H9 (cell line): ENCODE measurements around the gene FAM170B. TPM values are rescaled to one million over a fixed set of nuclear protein-coding genes. Genes with fewer than 3 reads are reported as not detected.

Experiments
- DNase-seq: peaks from one replicate; pipeline ENCODE4 v3.0.0-alpha.2; 2017
- H2AFZ ChIP-seq: one replicate; pipeline ENCODE4 v1.6.1; 2013; ENCODE audit warnings: mild to moderate bottlenecking, low read length, control low read depth, moderate library complexity
- H2AK5ac ChIP-seq: 2 replicates; pipeline ENCODE4 v1.6.1; 2013; ENCODE audit warnings: low read length, control low read depth, mixed read lengths; ENCODE audit not compliant: insufficient read length
- H2BK120ac ChIP-seq: one replicate; pipeline ENCODE4 v1.6.1; 2013; ENCODE audit warnings: low read depth, mild to moderate bottlenecking, low read length, control low read depth, inconsistent platforms; ENCODE audit not compliant: poor library complexity, severe bottlenecking
- H2BK12ac ChIP-seq: 2 replicates; pipeline ENCODE4 v1.6.1; 2013; ENCODE audit warnings: low read length, control low read depth, mixed read lengths, low read depth; ENCODE audit not compliant: insufficient read length
- H2BK15ac ChIP-seq: 2 replicates; pipeline ENCODE4 v1.6.1; 2013; ENCODE audit warnings: low read depth, low read length, control low read depth
- H2BK20ac ChIP-seq: one replicate; pipeline ENCODE4 v1.6.1; 2013; ENCODE audit warnings: low read depth, mild to moderate bottlenecking, low read length, control low read depth, inconsistent platforms; ENCODE audit not compliant: poor library complexity, severe bottlenecking
- H2BK5ac ChIP-seq: 2 replicates; pipeline ENCODE4 v1.6.1; 2013; ENCODE audit warnings: low read length, control low read depth, mixed read lengths; ENCODE audit not compliant: insufficient read length
- H3K14ac ChIP-seq: 2 replicates; pipeline ENCODE4 v1.6.1; 2013; ENCODE audit warnings: low read length, control low read depth; ENCODE audit not compliant: insufficient read depth
- H3K18ac ChIP-seq: 2 replicates; pipeline ENCODE4 v1.6.1; 2013; ENCODE audit warnings: low read depth, mild to moderate bottlenecking, mixed read lengths, low read length, control low read depth; ENCODE audit not compliant: insufficient read length
- H3K23ac ChIP-seq: 2 replicates; pipeline ENCODE4 v1.6.1; 2013; ENCODE audit warnings: low read length, control low read depth, mixed read lengths, low read depth; ENCODE audit not compliant: insufficient read length
- H3K23me2 ChIP-seq: 2 replicates; pipeline ENCODE4 v1.6.1; 2013; ENCODE audit warnings: low read depth, mild to moderate bottlenecking, mixed read lengths, low read length, control low read depth; ENCODE audit not compliant: insufficient read length, poor library complexity, severe bottlenecking
- H3K27ac ChIP-seq: 2 replicates; pipeline ENCODE4 v1.5.1; 2013; ENCODE audit warnings: low read length, control low read depth, mixed read lengths, low read depth; ENCODE audit not compliant: insufficient read length
- H3K27me3 ChIP-seq: 2 replicates; pipeline ENCODE4 v1.6.1; 2013; ENCODE audit warnings: low read length, control low read depth, inconsistent platforms; ENCODE audit not compliant: insufficient read depth
- H3K4ac ChIP-seq: 2 replicates; pipeline ENCODE4 v1.6.1; 2013; ENCODE audit warnings: low read depth, mild to moderate bottlenecking, control low read depth, inconsistent platforms, low read length, moderate library complexity
- H3K4me1 ChIP-seq: 2 replicates; pipeline ENCODE4 v1.6.1; 2013; ENCODE audit warnings: low read length, control low read depth, inconsistent platforms; ENCODE audit not compliant: insufficient read depth
- H3K4me2 ChIP-seq: 2 replicates; pipeline ENCODE4 v1.6.1; 2013; ENCODE audit warnings: low read length, control low read depth, mixed read lengths; ENCODE audit not compliant: insufficient read length, insufficient read depth
- H3K56ac ChIP-seq: 2 replicates; pipeline ENCODE4 v1.6.1; 2013; ENCODE audit warnings: low read depth, mild to moderate bottlenecking, mixed read lengths, low read length, control low read depth; ENCODE audit not compliant: insufficient read length
- H3K79me1 ChIP-seq: 2 replicates; pipeline ENCODE4 v1.6.1; 2013; ENCODE audit warnings: low read depth, mild to moderate bottlenecking, moderate library complexity, low read length, control low read depth, inconsistent platforms; ENCODE audit not compliant: insufficient read depth, poor library complexity, severe bottlenecking
- H3K79me2 ChIP-seq: 2 replicates; pipeline ENCODE4 v1.6.1; 2013; ENCODE audit warnings: low read length, control low read depth, inconsistent platforms; ENCODE audit not compliant: insufficient read depth
- H3K9ac ChIP-seq: 2 replicates; pipeline ENCODE4 v1.6.1; 2013; ENCODE audit warnings: low read length, control low read depth, mixed read lengths; ENCODE audit not compliant: insufficient read length; ENCODE audit errors: extremely low read depth
- H3K9me3 ChIP-seq: one replicate; pipeline ENCODE4 v1.6.1; 2013; ENCODE audit warnings: low read depth, low read length, inconsistent platforms; ENCODE audit not compliant: control insufficient read depth
- H3T11ph ChIP-seq: one replicate; pipeline ENCODE4 v1.6.1; 2013; ENCODE audit warnings: mild to moderate bottlenecking, low read length, control low read depth, inconsistent platforms
- H4K20me1 ChIP-seq: one replicate; pipeline ENCODE4 v1.6.1; 2013; ENCODE audit not compliant: control insufficient read depth, insufficient read length, insufficient read depth
- H4K5ac ChIP-seq: 2 replicates; pipeline ENCODE4 v1.6.1; 2013; ENCODE audit warnings: low read depth, mild to moderate bottlenecking, mixed read lengths, low read length, control low read depth; ENCODE audit not compliant: insufficient read length
- H4K8ac ChIP-seq: replicated peaks from 2 replicates; pipeline ENCODE4 v1.6.1; 2013; ENCODE audit warnings: low read length, control low read depth, mixed read lengths, low read depth; ENCODE audit not compliant: insufficient read length
- H4K91ac ChIP-seq: 2 replicates; pipeline ENCODE4 v1.6.1; 2013; ENCODE audit warnings: low read depth, mild to moderate bottlenecking, moderate library complexity, mixed read lengths, low read length, control low read depth; ENCODE audit not compliant: insufficient read length
- H3K27ac Mint-ChIP-seq, 3 experiments: 2 replicates in 2 of 3; 3 replicates in 1 of 3; pipeline ENCODE4 v1.8.0; 2020 to 2021; ENCODE audit warnings: mixed read lengths in 3 of 3, mild to moderate bottlenecking in 1 of 3, moderate library complexity in 1 of 3
- H3K27me3 Mint-ChIP-seq: 2 replicates; pipeline ENCODE4 v1.8.0; 2021; ENCODE audit warnings: low read depth, mild to moderate bottlenecking, moderate library complexity, mixed read lengths
- H3K36me3 Mint-ChIP-seq, 3 experiments: 2 replicates in 2 of 3; 3 replicates in 1 of 3; pipeline ENCODE4 v1.8.0; 2020 to 2021; ENCODE audit warnings: low read depth in 3 of 3, mixed read lengths in 3 of 3; ENCODE audit not compliant: insufficient read depth in 1 of 3
- H3K4me1 Mint-ChIP-seq, 2 experiments: 2 replicates each; pipeline ENCODE4 v1.8.0; 2020; ENCODE audit warnings: mixed read lengths in 2 of 2
- H3K4me3 Mint-ChIP-seq, 2 experiments: 2 replicates in 1 of 2; 3 replicates in 1 of 2; pipeline ENCODE4 v1.8.0; 2020 to 2021; ENCODE audit warnings: mild to moderate bottlenecking in 2 of 2, mixed read lengths in 2 of 2, moderate library complexity in 1 of 2
- H3K9me3 Mint-ChIP-seq, 2 experiments: 2 replicates in 1 of 2; 3 replicates in 1 of 2; pipeline ENCODE4 v1.8.0; 2020; ENCODE audit warnings: mild to moderate bottlenecking in 2 of 2, mixed read lengths in 2 of 2, moderate library complexity in 1 of 2
- CTCF ChIP-seq: fragments of 200-600 bp; sonication (generic); conservative IDR thresholded peaks from 3 replicates; pipeline ENCODE4 v1.8.0; 2021; ENCODE audit warnings: antibody characterized with exemption, mild to moderate bottlenecking
- WGBS: extraction: QIAGEN DNeasy Blood & Tissue Kit; methylation state at CpG from one replicate; pipeline ENCODE4 v1.1.7; 2013; ENCODE audit warnings: missing lambda C conversion rate, low lambda C conversion rate, mixed read lengths; ENCODE audit not compliant: insufficient read length; ENCODE audit errors: extremely low coverage; 5-methylcytosine and 5-hydroxymethylcytosine counted together
- total RNA-seq: library from RNA; stranded (reverse); gene quantifications from 2 replicates; pipeline ENCODE4 v1.2.1, GENCODE V29; 2021

Gene FAM170B
- total RNA-seq, 1 experiment from 2014 or later, result not detected

- no peak overlapping the region for H3K23ac ChIP-seq
- H2BK20ac ChIP-seq, result no peak overlapping the region
- no peaks in the 10 kb centered on the region for H3K9me3 ChIP-seq
- WGBS, result no CpG with 5 or more reads among the region's 6 CpGs
- no peak overlapping the region for H3K18ac ChIP-seq
- no peaks in the 10 kb centered on the region for H4K20me1 ChIP-seq
- H3K4me2 ChIP-seq, result no peak overlapping the region
- no peaks in the 10 kb centered on the region for H3K79me2 ChIP-seq
- no peaks in the 10 kb centered on the region for H3K27me3 ChIP-seq
- H3T11ph ChIP-seq, result no peak overlapping the region
- Mint-ChIP-seq H3K4me3 (no peak overlapping the region), H3K36me3 (no peaks in the 10 kb centered on the region; a peak in 1 of 7 replicates), H3K9me3 (0 out of 5 replicates have a peak, but pooled peaks cover 0 to 3% of the 10 kb centered on the region in 2 experiments), H3K27ac (peak overlapping the region in 1 of 3 experiments; percentile 15; a peak in 1 of 7 replicates), H3K27me3 (peaks cover 2% of the 10 kb centered on the region), H3K4me1 (peaks cover 4 to 9% of the 10 kb centered on the region in 2 experiments)
- no peak overlapping the region for H3K56ac ChIP-seq
- no peak overlapping the region for H2AFZ ChIP-seq
- H2BK5ac ChIP-seq, result no peak overlapping the region
- no peaks in the 10 kb centered on the region for H3K79me1 ChIP-seq
- no peak for TF ChIP-seq CTCF
- H2BK12ac ChIP-seq, result no peak overlapping the region
- no peak for DNase-seq
- H4K8ac ChIP-seq, result no peak overlapping the region
- no peak overlapping the region for H4K91ac ChIP-seq
- no peak overlapping the region for H3K4ac ChIP-seq
- no peak overlapping the region for H2BK120ac ChIP-seq
- no peak overlapping the region for H2BK15ac ChIP-seq
- H3K23me2 ChIP-seq, result no peaks in the 10 kb centered on the region
- H3K14ac ChIP-seq, result no peak overlapping the region; the same call in 1 of the 2 replicates
- H3K9ac ChIP-seq, result no peak overlapping the region
- no peak overlapping the region for H3K27ac ChIP-seq
- no peak overlapping the region for H2AK5ac ChIP-seq
- H3K4me1 ChIP-seq, result no peaks in the 10 kb centered on the region
- no peak overlapping the region for H4K5ac ChIP-seq
Observed at GRCh38 chr10:49178489-49179471, 45.0 kb upstream of the FAM170B start.
